ENCODE results near the gene RNU5B-1.
"Not testable (repeated sequence)": the region's sequence is repeated elsewhere in the genome, so short reads cannot be mapped to it uniquely, and the experiment has no call there.

Gene RNU5B-1

GRCh38 chr15:65264863-65265430 is 39.5 kb upstream of the RNU5B-1 start:
- H3K4me3 ChIP-seq (ENCODE audit: low read length in 2 of 2), result no peak overlapping the region
- H3K27ac ChIP-seq (replicated peaks; ENCODE audit: low read length), result no peak overlapping the region
- no peak overlapping the region for H2AK5ac ChIP-seq (ENCODE audit: low read depth, low read length)
- no peak for DNase-seq (ENCODE audit: low spot score)
- H3K9ac ChIP-seq (ENCODE audit: low read depth, low read length, poor library complexity), result no peak overlapping the region
- no peaks in the 10 kb centered on the region for H3K9me3 ChIP-seq (replicated peaks in 1 of 2; ENCODE audit: control insufficient read depth in 2 of 2, insufficient read depth in 1 of 2, low read depth in 1 of 2, low read length in 2 of 2)
- H2BK120ac ChIP-seq (ENCODE audit: low read depth, low read length), result no peak overlapping the region
- H3K79me1 ChIP-seq (ENCODE audit: low read depth, low read length), result no peaks in the 10 kb centered on the region
- no peak overlapping the region for H4K91ac ChIP-seq (ENCODE audit: low read depth, low read length, poor library complexity)
- no peak overlapping the region for H2BK5ac ChIP-seq (ENCODE audit: low read length)
- H3K18ac ChIP-seq (ENCODE audit: low read length), result no peak overlapping the region
- no peak overlapping the region for H4K8ac ChIP-seq (ENCODE audit: low read depth, low read length)
- WGBS, 2 donors (ENCODE audit: extremely low coverage in 2 of 2, insufficient read length in 2 of 2, insufficient replicate concordance in 1 of 2), result no CpG with 5 or more reads among the region's 2 CpGs
- H3K4me1 ChIP-seq (ENCODE audit: control insufficient read depth in 2 of 2, insufficient read depth in 1 of 2, low read depth in 1 of 2, low read length in 2 of 2), result no peaks in the 10 kb centered on the region
- H2AFZ ChIP-seq (ENCODE audit: low read length), result no peak overlapping the region
- H3K4me2 ChIP-seq (ENCODE audit: insufficient read depth, low read length, poor library complexity, severe bottlenecking), result no peak overlapping the region
- H3K4ac ChIP-seq (ENCODE audit: low read length), result no peak overlapping the region
- H3K14ac ChIP-seq (ENCODE audit: low read length), result no peak overlapping the region
- no peak overlapping the region for H2BK15ac ChIP-seq (ENCODE audit: low read length)
- H3K27me3 ChIP-seq (ENCODE audit: control insufficient read depth in 3 of 3, insufficient read depth in 3 of 3, low read depth in 1 of 3, low read length in 3 of 3), result no peaks in the 10 kb centered on the region
- peaks cover 11 to 52% of the 10 kb centered on the region in 2 donors for H3K36me3 ChIP-seq (replicated peaks in 1 of 2; ENCODE audit: control insufficient read depth in 2 of 2, insufficient read depth in 2 of 2, low read length in 2 of 2)
- H2BK12ac ChIP-seq (ENCODE audit: low read length), result no peak overlapping the region
- no peak overlapping the region for H3K23ac ChIP-seq (ENCODE audit: low read depth, low read length, poor library complexity)

- no peaks in the 10 kb centered on the region for H3K27me3 ChIP-seq (ENCODE audit: control insufficient read depth in 3 of 3, insufficient read depth in 3 of 3, low read depth in 1 of 3, low read length in 3 of 3)
- H3K27ac ChIP-seq (replicated peaks; ENCODE audit: low read length), result no peak overlapping the region
- H2BK120ac ChIP-seq (ENCODE audit: low read depth, low read length), result no peak overlapping the region
- H3K79me1 ChIP-seq (ENCODE audit: low read depth, low read length), result no peaks in the 10 kb centered on the region
- no peak overlapping the region for H3K14ac ChIP-seq (ENCODE audit: low read length)
- H3K9ac ChIP-seq (ENCODE audit: low read depth, low read length, poor library complexity), result no peak overlapping the region
- no peak overlapping the region for H2AK5ac ChIP-seq (ENCODE audit: low read depth, low read length)
- no peak for DNase-seq (ENCODE audit: low spot score)
- no peak overlapping the region for H4K8ac ChIP-seq (ENCODE audit: low read depth, low read length)
- no peak overlapping the region for H4K91ac ChIP-seq (ENCODE audit: low read depth, low read length, poor library complexity)
- no peak overlapping the region for H2AFZ ChIP-seq (ENCODE audit: low read length)
- no peak overlapping the region for H3K18ac ChIP-seq (ENCODE audit: low read length)
- H3K4me3 ChIP-seq (ENCODE audit: low read length in 2 of 2), result no peak overlapping the region
- H3K36me3 ChIP-seq (replicated peaks in 1 of 2; ENCODE audit: control insufficient read depth in 2 of 2, insufficient read depth in 2 of 2, low read length in 2 of 2), result peaks cover 4 to 50% of the 10 kb centered on the region in 2 donors
- H2BK12ac ChIP-seq (ENCODE audit: low read length), result no peak overlapping the region
- H3K9me3 ChIP-seq (replicated peaks in 1 of 2; ENCODE audit: control insufficient read depth in 2 of 2, insufficient read depth in 1 of 2, low read depth in 1 of 2, low read length in 2 of 2), result no peaks in the 10 kb centered on the region
- no peak overlapping the region for H3K4ac ChIP-seq (ENCODE audit: low read length)
- H3K23ac ChIP-seq (ENCODE audit: low read depth, low read length, poor library complexity), result no peak overlapping the region
- no peak overlapping the region for H2BK5ac ChIP-seq (ENCODE audit: low read length)
- no peak overlapping the region for H3K4me2 ChIP-seq (ENCODE audit: insufficient read depth, low read length, poor library complexity, severe bottlenecking)
- H2BK15ac ChIP-seq (ENCODE audit: low read length), result no peak overlapping the region
- H3K4me1 ChIP-seq (ENCODE audit: control insufficient read depth in 2 of 2, insufficient read depth in 1 of 2, low read depth in 1 of 2, low read length in 2 of 2), result peaks cover 0 to 2% of the 10 kb centered on the region in 2 donors
- WGBS, 2 donors (ENCODE audit: extremely low coverage in 2 of 2, insufficient read length in 2 of 2, insufficient replicate concordance in 1 of 2), result no CpG with 5 or more reads among the region's 5 CpGs
Measured at GRCh38 chr15:65266469-65266868, 38.0 kb upstream of the RNU5B-1 start.

GRCh38 chr15:65268411-65268810 is 36.1 kb upstream of the RNU5B-1 start:
- Histone ChIP-seq H3K4me3 (ENCODE audit: low read length in 2 of 2) (no peak overlapping the region), H3K79me1 (ENCODE audit: low read depth, low read length) (no peaks in the 10 kb centered on the region), H3K9me3 (replicated peaks in 1 of 2; ENCODE audit: control insufficient read depth in 2 of 2, insufficient read depth in 1 of 2, low read depth in 1 of 2, low read length in 2 of 2) (no peaks in the 10 kb centered on the region), H4K8ac (ENCODE audit: low read depth, low read length) (no peak overlapping the region), H3K4me1 (ENCODE audit: control insufficient read depth in 2 of 2, insufficient read depth in 1 of 2, low read depth in 1 of 2, low read length in 2 of 2) (peaks cover 0 to 2% of the 10 kb centered on the region in 2 donors), H3K4me2 (ENCODE audit: insufficient read depth, low read length, poor library complexity, severe bottlenecking) (no peak overlapping the region), H3K36me3 (replicated peaks in 1 of 2; ENCODE audit: control insufficient read depth in 2 of 2, insufficient read depth in 2 of 2, low read length in 2 of 2) (peaks cover 1 to 34% of the 10 kb centered on the region in 2 donors), H4K91ac (ENCODE audit: low read depth, low read length, poor library complexity) (no peak overlapping the region), H3K9ac (ENCODE audit: low read depth, low read length, poor library complexity) (no peak overlapping the region), H2AK5ac (ENCODE audit: low read depth, low read length) (no peak overlapping the region), H2BK5ac (ENCODE audit: low read length) (no peak overlapping the region), H2BK12ac (ENCODE audit: low read length) (no peak overlapping the region), H3K23ac (ENCODE audit: low read depth, low read length, poor library complexity) (no peak overlapping the region), H3K4ac (ENCODE audit: low read length) (no peak overlapping the region), H2BK15ac (ENCODE audit: low read length) (no peak overlapping the region), H3K18ac (ENCODE audit: low read length) (no peak overlapping the region), H3K27ac (replicated peaks; ENCODE audit: low read length) (no peak overlapping the region), H3K14ac (ENCODE audit: low read length) (no peak overlapping the region), H2BK120ac (ENCODE audit: low read depth, low read length) (no peak overlapping the region), H3K27me3 (ENCODE audit: control insufficient read depth in 3 of 3, insufficient read depth in 3 of 3, low read depth in 1 of 3, low read length in 3 of 3) (no peaks in the 10 kb centered on the region), H2AFZ (ENCODE audit: low read length) (no peak overlapping the region)
- no CpG with 5 or more reads among the region's 4 CpGs for WGBS, 2 donors (ENCODE audit: extremely low coverage in 2 of 2, insufficient read length in 2 of 2, insufficient replicate concordance in 1 of 2)
- no peak for DNase-seq (ENCODE audit: low spot score)

- H2AK5ac ChIP-seq (ENCODE audit: low read depth, low read length); H3K4me3 ChIP-seq (ENCODE audit: low read length in 2 of 2); H2BK15ac ChIP-seq (ENCODE audit: low read length); H3K4ac ChIP-seq (ENCODE audit: low read length); H4K8ac ChIP-seq (ENCODE audit: low read depth, low read length); H3K27ac ChIP-seq (replicated peaks; ENCODE audit: low read length); H2BK12ac ChIP-seq (ENCODE audit: low read length); H3K79me1 ChIP-seq (ENCODE audit: low read depth, low read length); H3K23ac ChIP-seq (ENCODE audit: low read depth, low read length, poor library complexity); H3K27me3 ChIP-seq (ENCODE audit: control insufficient read depth in 3 of 3, insufficient read depth in 3 of 3, low read depth in 1 of 3, low read length in 3 of 3); H3K18ac ChIP-seq (ENCODE audit: low read length); H3K14ac ChIP-seq (ENCODE audit: low read length); H3K4me1 ChIP-seq (ENCODE audit: control insufficient read depth in 2 of 2, insufficient read depth in 1 of 2, low read depth in 1 of 2, low read length in 2 of 2); H3K4me2 ChIP-seq (ENCODE audit: insufficient read depth, low read length, poor library complexity, severe bottlenecking); H2BK120ac ChIP-seq (ENCODE audit: low read depth, low read length); H2BK5ac ChIP-seq (ENCODE audit: low read length); H4K91ac ChIP-seq (ENCODE audit: low read depth, low read length, poor library complexity); H3K9ac ChIP-seq (ENCODE audit: low read depth, low read length, poor library complexity); H3K9me3 ChIP-seq (replicated peaks in 1 of 2; ENCODE audit: control insufficient read depth in 2 of 2, insufficient read depth in 1 of 2, low read depth in 1 of 2, low read length in 2 of 2): not testable (repeated sequence)
- DNase-seq (ENCODE audit: low spot score), result peak; percentile 54
- Histone ChIP-seq H2AFZ (ENCODE audit: low read length) (peak overlapping the region; percentile 46), H3K36me3 (replicated peaks in 1 of 2; ENCODE audit: control insufficient read depth in 2 of 2, insufficient read depth in 2 of 2, low read length in 2 of 2) (peaks cover 0 to 20% of the 10 kb centered on the region in 2 donors)
- no CpG with 5 or more reads among the region's 15 CpGs for WGBS, 2 donors (ENCODE audit: extremely low coverage in 2 of 2, insufficient read length in 2 of 2, insufficient replicate concordance in 1 of 2)
Measured at GRCh38 chr15:65270811-65271545, 33.5 kb upstream of the RNU5B-1 start.
